Measurements from ENCODE around the gene RHEX. TPM values are rescaled to one million over a fixed set of nuclear protein-coding genes. Genes with fewer than 3 reads are reported as not detected.
A peak's percentile ranks its signal among the peaks of the same experiment; 100 is the strongest.

The RHEX gene
- polyA plus RNA-seq, 1 of the 3 experiments (the other 2 are of a cell fraction), result not detected

- H3K27me3 ChIP-seq (ENCODE audit: insufficient read depth), result no peaks in the 10 kb centered on the region; the same call in 1 of the 2 replicates
- H3K4me3 ChIP-seq (ENCODE audit: low read depth in 2 of 2, low read length in 1 of 2), result no peak overlapping the region
- H3K27ac ChIP-seq (ENCODE audit: low read depth in 2 of 2, low read length in 1 of 2), result no peak overlapping the region
- peaks cover 3 to 11% of the 10 kb centered on the region in 2 experiments; a peak in 2 of 4 replicates for H3K4me1 ChIP-seq (ENCODE audit: control insufficient read depth in 1 of 2, insufficient read depth in 2 of 2, low read depth in 1 of 2, low read length in 1 of 2)
- no peaks in the 10 kb centered on the region for H3K79me2 ChIP-seq (ENCODE audit: insufficient read depth)
- WGBS (ENCODE audit: low lambda C conversion rate), result 49% methylated on average over 4 of the region's 4 CpGs
- ChIA-PET CTCF (interaction anchor here (0.6 to 2.8 kb wide), 4 partner anchors 8 to 659 kb away, joined by 3 to 15 read pairs (median 7); no protein-coding TSS in a partner anchor), POLR2A (no interaction called here)
- DNase-seq, result no peak
- H4K20me1 ChIP-seq (ENCODE audit: insufficient read depth), result no peaks in the 10 kb centered on the region
- no peaks in the 10 kb centered on the region for H3K9me3 ChIP-seq
- no peak overlapping the region for H3K9ac ChIP-seq
- no peak for TF ChIP-seq MXI1 (IDR thresholded peaks at IDR 0.05; ENCODE audit: low read depth, low read length)
- no peak for TF ChIP-seq TEAD4 (IDR thresholded peaks at IDR 0.05; ENCODE audit: borderline replicate concordance, insufficient read depth)
- no peak for TF ChIP-seq USF1 (IDR thresholded peaks at IDR 0.05; ENCODE audit: borderline replicate concordance, low read depth)
- TF ChIP-seq EP300 (IDR thresholded peaks at IDR 0.05; ENCODE audit: borderline replicate concordance in 1 of 2, low read depth in 1 of 2, low read length in 1 of 2), result no peak
- no peak for TF ChIP-seq MAX (IDR thresholded peaks at IDR 0.05; ENCODE audit: low read depth)
- TF ChIP-seq NRF1 (IDR thresholded peaks at IDR 0.05; ENCODE audit: low read depth, low read length), result no peak
- TF ChIP-seq FOXJ3 (CRISPR knock-in tag; IDR thresholded peaks at IDR 0.05), result no peak
- TF ChIP-seq CHD2 (IDR thresholded peaks at IDR 0.05; ENCODE audit: low read length, partially characterized antibody), result no peak
- TF ChIP-seq ELF1 (IDR thresholded peaks at IDR 0.05), result no peak
- TF ChIP-seq TCF12 (IDR thresholded peaks at IDR 0.05), result no peak
- no peak for TF ChIP-seq IRF3 (IDR thresholded peaks at IDR 0.05; ENCODE audit: low read depth, low read length)
- no peak for TF ChIP-seq ZBTB33 (IDR thresholded peaks at IDR 0.05; ENCODE audit: borderline replicate concordance, low read depth)
- TF ChIP-seq RAD21 (IDR thresholded peaks at IDR 0.05; ENCODE audit: low read length), result no peak
- no peak for TF ChIP-seq PBX3 (IDR thresholded peaks at IDR 0.05)
- no peak for TF ChIP-seq RXRA (IDR thresholded peaks at IDR 0.05; ENCODE audit: borderline replicate concordance, low read depth)
- TF ChIP-seq FOSL2 (IDR thresholded peaks at IDR 0.05; ENCODE audit: borderline replicate concordance, low read depth), result no peak
- TF ChIP-seq FOXM1 (IDR thresholded peaks at IDR 0.05; ENCODE audit: low read depth), result no peak
- TF ChIP-seq SMC3 (IDR thresholded peaks at IDR 0.05; ENCODE audit: low read depth, low read length), result no peak
- no peak overlapping the region; the same call in 1 of the 2 replicates for H2AFZ ChIP-seq (ENCODE audit: low read depth)
- no peaks in the 10 kb centered on the region for H3K36me3 ChIP-seq (replicated peaks in 1 of 2; ENCODE audit: control insufficient read depth in 1 of 2, insufficient read depth in 2 of 2, low read length in 1 of 2)
- H3K9me2 ChIP-seq, result no peaks in the 10 kb centered on the region
- H3K4me2 ChIP-seq, result peak overlapping the region; percentile 58
- no peaks in the 10 kb centered on the region for H3F3A ChIP-seq (replicated peaks; ENCODE audit: insufficient read depth)
Measured at GRCh38 chr1:206021626-206022365, 31.2 kb upstream of the RHEX start.

Data from SK-N-SH (cell line).